GM18873 (cell line): Measurements from ENCODE around the gene FAAP100.

Source experiments
- ATAC-seq: cut with Tn5 transposase; IDR thresholded peaks from one replicate; pipeline ENCODE4 v1.9.1; 2021; ENCODE audit warnings: mild to moderate bottlenecking, moderate library complexity, moderate number of reproducible peaks; ENCODE audit not compliant: unreplicated experiment, low FRiP score

The FAAP100 gene

DNA sequence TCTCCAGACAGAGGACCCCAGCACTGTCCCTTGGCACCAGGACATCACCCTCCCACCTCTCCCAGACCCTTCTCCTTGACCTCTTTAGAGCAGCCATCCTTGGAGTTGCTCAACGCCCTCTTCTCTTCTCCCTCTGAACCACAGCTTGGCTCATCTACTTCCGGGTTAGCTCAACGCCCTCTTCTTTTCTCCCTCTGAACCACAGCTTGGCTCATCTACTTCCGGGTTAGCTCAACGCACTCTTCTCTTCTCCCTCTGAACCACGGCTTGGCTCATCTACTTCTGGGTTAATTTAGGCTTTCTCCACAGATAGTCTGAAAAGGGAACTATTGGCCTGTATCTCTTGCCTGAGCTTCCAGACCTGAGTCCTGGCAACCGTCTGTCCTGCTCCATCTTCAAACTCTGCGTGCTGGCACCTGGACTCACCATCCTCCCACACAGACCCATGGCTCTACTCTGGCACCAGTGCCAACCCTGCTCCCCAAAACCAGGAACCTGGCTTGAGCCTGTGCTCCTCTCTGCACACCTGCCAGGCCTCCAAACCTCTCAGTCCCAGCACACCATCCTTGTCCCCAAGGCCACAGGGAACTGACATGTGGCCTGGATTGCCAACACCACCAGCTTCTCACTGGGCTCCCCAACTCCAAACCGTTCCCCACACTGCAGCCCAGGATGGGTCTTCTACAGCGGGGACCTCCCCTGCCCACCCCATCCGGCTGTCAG, 25.3 kb upstream of the FAAP100 start:
- ATAC-seq, result no peak

DNA sequence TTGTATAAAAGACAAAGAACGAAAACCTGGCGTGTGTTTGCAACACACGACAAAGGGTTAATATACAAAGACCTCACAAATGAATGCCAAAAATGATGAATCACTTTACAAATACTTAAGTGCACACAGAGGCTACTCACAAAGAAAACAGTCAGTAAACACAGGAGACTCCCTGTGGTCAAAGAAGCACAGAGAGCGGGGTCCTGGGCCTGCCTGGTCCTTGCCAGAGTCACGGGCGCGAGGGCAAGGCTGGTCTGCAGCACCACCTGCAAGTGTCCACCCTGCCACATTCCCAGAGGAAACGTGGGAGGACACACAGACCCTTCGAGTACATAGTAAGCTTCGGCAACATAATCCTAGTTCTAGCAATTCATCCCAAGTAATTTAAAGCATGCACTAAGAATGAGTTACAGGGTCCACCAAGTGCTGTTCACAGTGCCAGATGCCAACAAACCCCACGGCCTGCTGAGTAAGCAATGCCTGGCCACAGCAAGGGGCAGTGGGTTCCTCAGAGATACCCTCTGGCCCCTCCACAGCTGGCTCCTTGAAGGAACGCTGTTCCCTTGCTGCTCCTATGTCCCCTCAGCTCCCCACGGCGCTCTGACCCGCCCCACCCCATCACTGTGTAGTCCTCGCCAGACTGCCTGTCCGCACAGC, 24.6 kb upstream of the FAAP100 start:
- no peak for ATAC-seq

DNA sequence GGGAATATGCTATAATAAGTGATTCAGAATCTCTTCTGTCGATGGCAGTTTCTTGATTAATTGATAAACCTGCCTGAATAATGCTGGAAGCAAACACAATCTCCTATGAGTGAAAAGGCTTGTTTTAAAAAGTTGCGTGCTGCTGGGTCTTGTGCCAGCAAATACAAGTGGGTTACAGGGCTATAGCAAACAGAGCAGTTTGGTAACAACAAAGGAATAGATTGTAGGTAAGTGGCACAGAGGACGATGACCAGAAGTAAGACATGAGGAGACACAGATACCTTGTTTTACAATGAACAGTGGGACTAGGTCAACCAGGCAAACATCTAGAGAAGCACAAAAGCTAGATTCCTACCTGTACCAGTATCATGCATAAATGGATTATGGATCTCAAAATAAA, 23.7 kb upstream of the FAAP100 start:
- ATAC-seq, result no peak

DNA sequence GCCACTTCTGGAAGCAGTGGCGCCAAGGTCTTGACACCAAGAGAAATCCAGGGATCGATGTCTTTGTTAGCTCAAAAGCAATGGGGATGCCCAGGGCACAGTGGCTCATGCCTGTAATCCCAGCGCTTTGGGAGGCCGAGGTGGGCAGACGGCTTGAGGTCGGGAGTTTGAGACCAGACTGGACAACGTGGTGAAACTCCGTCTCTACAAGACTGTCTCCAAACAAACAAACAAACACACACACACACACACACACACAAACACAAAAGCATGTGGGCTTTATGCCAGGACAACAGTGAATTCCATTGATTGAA, 22.4 kb upstream of the FAAP100 start:
- ATAC-seq, result no peak

DNA sequence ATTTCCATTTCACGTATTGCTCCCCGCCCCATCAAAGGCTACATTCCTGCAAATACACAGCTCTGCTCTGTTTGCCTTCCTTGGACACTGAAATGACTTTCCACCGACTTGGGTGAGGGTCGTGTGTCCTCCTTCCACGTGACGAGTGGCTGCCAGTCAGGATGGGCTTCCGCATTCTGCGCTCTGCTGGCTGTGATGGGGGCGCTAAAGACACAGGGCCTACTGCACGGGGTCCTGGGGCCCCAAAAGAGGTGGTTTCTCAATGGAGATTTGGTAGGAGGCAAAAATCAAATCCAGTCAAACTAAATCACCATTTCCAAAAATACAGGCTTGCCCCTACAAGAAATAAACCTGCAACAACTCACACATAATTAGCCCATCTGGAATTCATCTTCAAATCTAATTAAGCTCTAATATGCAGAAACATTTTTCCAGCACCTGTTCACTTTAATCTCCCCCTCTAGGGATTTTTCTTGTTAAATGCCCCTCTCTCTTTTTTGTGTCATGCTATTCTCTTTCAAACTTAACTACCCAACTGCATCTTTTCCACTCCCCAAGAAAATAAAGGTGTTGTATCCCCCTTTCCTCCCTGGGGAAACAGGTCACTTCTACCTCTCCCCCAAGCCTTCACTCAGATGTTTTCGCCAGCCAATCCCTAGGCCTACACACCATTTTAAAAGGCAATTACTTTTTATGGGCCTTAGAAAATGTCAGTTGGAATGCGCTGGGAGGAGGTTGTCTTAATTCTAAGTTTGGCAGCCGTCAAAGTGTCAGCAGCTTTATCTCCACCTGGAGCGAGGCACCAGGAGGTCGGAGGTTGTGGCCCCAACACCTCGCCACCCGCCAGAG, 21.9 kb upstream of the FAAP100 start:
- no peak for ATAC-seq

DNA sequence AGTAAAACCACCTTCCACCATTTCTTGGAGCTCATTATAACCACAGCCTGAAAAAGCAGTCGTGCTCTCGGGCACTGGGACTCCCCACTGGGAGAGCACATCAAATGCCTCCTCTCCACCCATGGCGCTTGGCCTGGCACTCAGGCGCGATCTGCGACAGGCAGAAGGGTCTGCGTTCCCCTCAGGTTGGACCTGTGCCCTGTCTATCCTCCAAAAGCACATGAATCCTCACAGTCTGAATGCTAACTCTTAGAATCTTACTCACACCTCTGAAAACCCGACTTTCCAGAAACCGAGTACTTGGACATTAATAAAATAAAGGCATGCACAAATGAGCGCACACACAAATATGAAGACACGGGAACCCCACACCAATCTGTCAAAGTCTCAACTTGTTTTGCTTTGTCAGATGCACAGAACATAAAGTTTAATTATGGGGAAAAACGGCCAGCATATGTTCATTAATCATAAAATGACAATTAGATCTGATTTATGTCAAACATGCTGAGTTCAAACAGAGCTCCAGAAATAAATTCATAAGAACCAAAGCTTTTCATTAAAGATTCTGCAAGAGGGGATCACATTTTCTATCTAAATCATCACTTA, 20.5 kb upstream of the FAAP100 start:
- ATAC-seq, result no peak

DNA sequence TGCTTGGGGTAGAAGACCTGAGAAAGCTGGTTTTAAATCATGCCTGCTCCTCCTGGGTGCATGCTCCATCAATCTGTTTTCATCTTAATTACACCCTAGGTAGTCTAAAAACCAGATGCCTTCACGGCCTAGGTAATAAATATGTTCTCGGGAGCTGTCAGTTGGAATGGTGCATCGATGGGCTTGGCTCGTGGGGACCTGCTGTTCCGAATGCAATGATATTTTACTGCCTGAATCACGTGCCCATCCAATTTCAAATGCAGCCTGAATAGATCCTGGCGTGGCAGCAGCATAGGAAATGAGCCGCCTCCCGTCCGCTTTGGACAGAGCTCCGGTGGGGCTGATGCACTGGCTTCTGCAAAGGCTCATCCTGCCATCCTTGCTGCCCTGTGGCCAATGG, 18.8 kb upstream of the FAAP100 start:
- no peak for ATAC-seq

DNA sequence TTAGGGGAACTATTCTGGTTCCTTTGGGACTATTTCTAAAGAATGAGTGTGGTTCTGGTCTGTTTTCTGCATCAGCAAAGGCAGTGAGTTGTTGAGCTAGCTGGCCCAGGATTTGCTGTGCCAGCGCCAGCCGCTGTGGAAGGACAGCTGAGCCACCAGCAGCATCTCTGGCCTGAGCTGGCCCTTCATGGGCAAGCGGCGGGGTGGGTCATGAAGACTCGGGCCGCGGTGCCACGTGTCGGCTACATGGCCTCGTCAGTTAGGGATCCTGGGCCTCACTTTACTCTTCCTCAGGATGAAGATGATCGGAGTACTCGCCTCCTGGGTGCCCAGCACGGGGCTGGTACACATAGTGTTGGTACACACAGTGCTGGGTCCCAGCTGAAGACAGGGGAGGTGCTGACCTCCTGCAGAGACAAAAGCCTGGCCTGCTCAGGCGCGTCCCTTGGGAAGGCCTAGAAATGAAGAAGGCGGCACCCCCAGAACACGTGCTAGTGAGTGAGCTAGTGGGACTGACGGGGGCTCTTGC, 17.9 kb upstream of the FAAP100 start:
- no peak for ATAC-seq

DNA sequence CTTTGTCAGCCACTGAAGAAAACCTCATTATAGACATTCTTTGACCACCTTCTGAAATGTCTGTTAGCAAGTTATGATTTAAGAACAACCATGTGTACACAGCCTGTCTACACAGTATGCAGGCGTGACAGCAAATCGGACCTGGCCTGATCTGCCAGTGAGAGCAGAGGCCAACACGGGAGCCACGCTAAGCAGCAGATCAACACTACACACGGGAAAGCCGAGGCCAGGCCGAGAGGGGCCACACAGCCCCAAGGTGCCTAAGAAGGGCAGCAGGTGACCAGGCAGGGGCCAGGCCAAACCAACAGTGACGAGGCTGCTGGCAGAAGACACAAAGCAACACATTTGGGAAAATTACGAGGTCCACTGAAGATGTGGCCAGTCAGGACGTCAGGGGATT, 16.3 kb upstream of the FAAP100 start:
- no peak for ATAC-seq

DNA sequence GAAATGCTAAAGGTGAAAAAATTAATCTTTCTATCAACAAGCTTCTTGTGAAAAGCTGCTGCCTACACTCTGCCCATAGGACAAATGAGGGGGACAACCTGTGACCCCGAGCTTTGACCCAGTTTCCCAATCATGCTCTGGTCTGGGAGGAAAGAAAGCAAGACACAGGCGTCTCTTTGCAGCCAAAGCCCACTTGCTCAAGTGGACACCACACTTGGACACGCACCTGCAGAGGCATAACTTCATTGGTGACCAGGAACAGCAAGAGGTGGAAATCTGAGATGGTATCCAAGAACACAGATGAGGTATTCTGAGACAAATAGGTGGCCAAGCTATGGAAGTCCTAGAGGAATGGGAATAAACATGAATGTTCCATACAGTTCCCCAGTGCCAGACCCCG, 15.0 kb upstream of the FAAP100 start:
- ATAC-seq, result no peak

DNA sequence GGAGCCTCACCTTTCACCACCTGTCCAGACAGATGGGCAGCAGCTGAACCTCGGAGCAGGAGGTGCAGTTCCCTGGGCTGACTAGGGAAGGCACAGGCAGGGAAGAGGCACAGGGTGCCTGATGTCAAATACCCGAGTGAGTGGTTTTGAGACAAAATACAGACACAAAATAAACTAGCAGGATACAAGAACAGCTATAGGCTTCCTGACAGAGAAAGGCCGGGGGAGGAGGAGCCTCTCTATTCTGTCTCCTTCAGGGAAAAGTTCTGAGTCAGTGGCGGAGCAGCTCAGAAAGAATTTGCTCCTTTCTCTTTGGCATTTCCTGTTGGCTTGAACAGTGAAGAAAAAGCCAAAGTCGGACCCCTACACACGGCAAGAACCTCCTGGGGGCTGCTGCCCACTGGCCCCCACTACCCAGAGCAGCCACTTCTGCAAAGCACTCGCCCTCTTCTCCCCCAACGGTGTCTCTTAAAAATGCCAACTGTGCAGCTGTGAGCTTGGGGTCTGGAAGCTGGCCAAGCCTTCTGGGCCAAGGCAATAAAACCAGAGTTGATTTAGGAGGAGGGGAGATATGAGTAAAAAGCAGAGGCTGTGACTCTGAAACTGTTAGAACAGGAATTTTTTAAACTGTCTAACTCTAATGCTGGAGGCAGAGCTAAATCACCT, 14.4 kb upstream of the FAAP100 start:
- ATAC-seq, result no peak

DNA sequence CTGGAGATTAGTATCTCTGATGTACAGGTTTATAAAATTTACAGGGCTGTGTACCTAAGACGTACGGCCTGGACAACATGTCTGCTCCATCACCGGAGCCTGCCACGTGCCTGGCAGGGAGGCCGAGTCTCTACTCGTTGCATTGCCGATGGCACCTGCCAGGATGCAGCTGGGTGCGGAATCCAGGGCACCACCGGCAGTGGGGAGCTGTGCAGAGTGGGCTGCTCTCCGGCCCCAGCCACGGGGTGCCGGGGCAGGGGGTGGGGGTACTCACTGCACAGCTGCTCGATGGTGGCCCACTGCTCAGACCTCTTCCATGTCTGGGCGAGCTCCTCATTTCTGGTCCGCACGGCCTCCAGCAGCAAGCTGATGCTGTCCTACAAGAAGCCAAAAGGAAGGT, 13.1 kb upstream of the FAAP100 start:
- ATAC-seq, result no peak

DNA sequence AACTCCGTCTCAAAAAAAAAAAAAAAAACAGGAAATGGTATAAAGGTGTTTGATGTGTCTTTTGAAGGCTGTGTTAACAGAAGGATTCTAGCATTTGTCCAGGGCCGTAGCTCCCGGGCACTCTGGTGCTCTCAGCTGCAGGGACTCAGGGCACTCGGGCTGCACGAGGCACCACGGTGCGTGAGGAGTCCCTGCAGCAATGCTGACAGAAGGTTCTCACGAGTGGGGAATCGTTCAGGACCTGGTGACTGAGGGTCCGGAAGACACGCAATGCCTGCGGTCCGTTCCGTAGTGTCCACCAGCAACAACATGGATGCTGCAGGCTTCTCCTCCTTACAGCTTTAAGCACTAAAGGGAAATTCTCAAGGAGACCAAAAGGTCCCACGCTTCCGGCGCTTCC, 12.6 kb upstream of the FAAP100 start:
- ATAC-seq, result no peak

DNA sequence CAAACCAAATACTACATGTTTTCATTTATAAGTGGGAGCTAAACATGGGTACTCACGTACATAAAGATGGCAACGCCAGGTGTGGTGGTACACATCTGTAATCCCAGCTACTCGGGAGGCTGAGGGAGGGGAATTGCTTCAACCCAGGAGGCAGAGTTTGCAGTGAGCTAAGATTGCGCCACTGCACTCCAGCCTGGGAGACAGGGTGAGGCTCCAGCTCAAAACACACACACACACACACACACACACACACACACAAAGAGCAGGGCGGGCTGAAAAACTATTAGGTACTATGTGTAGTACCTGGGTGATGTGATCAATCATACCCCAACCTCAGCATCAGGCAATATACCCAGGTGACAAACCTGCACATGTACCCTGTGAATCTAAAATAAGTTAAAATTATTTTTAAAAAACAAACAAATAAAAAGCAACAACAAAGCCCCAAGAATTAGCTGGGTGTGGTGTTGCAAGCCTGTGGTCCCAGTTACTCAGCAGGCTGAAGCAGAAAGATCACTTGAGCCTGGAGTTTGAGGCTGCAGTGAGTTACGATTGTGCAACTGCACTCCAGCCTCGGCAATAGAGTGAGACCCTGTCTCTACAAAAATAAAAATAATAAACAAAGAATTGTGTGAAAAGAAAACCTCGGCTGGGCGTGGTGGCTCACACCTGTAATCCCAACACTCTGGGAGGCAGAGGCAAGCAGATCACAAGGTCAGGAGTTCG, 11.9 kb upstream of the FAAP100 start:
- ATAC-seq, result no peak

DNA sequence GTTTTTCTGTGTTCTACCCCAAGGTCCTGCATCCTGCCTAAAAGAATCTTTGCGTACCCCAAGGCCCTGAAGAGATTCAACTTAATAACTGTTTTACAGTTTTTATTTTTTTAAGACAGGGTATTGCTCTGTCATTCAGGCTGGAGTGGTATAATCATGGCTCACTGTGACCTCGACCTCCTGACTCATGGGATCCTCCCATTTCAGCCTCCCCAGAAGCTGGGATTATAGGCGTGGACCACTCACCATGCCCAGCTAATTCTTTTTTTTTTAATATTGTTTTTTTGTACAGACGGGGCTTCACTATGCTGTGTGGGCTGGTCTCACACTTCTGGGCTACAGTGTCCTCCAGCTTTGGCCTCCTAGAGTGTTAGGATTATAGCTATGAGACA, 9.3 kb upstream of the FAAP100 start:
- no peak for ATAC-seq

DNA sequence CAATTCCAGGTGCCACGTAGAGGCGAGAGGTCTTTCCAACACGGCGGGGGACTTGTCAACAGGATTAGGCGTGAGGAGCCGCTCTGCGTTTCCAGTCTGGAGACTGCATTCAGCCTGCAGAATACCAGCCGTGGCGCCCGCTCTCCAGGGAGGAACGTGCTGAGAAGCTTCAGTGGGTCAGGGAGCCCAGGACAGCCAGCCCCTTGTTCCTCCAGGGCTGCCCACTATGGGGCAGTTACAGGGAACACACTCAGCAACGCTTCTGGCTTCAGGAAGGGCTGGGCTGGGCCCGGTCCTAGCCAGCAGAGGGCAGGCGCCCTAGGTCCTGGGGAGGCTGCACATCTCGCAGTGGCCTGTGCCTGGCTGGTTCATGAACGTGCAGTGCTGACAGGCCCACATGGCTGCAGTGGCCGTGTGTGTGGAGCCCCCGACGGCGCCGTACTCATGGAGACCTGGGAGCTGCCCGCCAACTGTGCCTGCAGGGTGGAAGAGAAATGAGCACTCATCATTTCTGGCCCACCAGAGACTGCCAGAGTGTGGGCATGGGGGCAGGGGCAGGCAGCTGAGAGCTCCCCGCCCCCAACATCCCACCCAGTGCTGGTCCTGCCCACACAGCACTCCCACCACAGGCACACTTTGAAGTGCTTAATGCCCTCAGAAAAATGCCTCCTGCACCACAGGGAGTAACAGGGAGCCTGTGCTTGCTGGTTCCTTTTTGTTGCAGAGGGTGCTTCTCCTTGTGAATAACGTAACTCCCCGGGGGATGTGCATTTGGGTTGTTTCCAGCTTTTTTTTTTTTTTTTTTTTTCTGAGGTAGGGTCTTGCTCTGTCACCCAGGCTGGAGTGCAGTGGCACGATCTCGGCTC, 7.0 kb upstream of the FAAP100 start:
- no peak for ATAC-seq

DNA sequence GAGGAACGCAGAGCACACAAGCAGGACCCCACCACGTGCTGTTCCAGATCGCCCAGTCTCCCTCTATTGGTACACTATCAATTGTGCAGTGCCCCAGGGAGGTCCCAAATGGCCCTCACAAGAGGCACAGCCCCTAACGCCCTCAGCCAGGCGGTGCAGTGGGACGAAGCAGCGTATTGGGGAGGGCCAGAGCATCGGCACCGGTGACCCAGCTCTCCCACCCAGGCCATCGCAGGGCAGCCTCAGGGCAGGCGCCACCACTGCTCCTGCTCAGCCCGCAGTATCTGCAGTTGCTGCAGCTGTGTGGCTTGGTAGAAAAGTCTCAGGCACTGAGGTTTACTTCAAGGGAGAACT, 5.9 kb upstream of the FAAP100 start:
- ATAC-seq, result no peak

DNA sequence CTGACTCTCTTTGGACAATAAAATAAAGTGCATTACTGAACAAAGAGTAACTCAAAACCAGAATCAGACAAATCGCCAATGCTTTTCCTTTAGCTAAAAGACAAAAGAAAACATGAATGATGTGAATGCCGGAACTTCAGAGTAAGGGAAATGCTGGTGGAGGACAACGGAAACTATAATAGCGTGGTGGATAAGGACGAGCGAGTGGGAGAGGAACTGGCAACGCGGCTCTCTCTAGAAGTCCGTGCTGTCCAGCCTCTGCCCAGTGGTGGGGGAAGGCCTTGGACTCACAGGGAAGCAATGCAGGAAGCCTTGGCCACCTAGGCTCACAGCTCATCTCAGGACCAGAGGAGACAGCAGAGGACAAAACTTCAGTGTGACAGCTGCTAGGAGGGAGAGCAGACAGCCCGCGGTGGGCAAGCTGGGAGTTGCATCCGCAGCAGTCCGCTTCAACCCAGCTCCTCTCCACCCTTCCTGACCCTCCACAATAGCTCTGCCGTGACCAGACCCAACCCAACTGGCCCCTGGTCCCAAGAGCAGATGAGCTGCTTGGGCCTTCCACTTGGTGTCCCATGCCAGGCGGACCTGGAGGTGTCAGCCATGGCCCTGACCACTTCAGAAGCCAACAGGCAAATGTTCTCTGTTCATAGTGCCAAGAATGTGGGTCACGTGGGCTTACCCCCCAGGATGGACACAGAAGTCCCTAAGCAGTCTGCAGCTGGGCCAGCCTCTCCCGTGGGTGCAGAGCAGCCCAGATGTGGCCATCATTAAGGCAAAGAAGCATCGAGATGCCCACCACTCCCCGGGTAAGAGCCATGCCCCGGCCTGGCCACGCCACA, 5.3 kb upstream of the FAAP100 start:
- ATAC-seq, result no peak
